Stimulated activated CD4-positive, alpha-beta T cell treated with anti-CD3 and anti-CD28 coated beads, Interleukin-12 subunit alpha, Interleukin-12 subunit beta, amount 100 ng/mL, for 48 hours (primary cell): Measurements from ENCODE around the gene COL23A1.

Source experiments
- DNase-seq, 3 donors: peaks; one replicate each; pipeline ENCODE4 v3.0.0-alpha.2; 2020; ENCODE audit warnings: low read depth in 2 of 3, low spot score in 1 of 3

Gene COL23A1

DNA sequence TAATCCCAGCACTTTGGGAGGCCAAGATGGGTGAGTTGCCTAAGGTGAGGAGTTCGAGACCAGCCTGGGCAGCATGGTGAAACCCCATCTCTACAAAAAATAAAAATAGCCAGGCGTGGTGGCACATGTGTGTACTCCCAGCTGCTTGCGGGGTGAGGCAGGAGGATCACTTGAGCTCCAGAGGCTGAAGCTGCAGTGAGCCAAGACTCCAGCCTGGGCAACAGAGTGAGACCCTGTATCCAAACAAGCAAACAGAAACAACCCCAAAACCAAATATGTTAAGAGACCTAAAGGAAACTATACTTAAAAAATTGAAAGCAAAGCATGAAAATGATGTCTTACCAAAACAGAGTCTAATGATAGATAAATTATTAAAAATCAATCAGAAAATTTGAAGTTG, 373.4 kb downstream of the COL23A1 start:
- no peak for DNase-seq

DNA sequence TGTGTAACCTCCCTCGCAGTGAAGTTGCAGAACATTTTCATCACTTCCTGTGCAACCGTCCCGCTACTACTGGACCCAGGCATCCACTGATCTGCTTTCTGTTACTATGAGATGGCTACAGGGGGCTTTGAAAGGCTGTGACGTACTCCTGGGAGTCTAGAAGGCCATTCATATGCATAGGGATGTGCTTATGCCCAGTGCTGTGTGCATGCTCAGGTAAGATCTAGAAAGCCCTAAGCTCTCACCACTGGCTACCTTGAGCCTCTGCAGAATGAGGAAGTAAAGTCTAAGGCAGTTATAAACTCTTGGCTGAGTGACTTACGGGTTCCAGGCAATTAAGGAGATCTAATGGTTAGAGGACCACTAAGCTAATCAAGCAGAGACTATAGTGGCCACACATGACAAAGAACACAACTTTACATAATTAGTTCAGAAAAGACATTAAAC, 374.1 kb downstream of the COL23A1 start:
- no peak for DNase-seq

DNA sequence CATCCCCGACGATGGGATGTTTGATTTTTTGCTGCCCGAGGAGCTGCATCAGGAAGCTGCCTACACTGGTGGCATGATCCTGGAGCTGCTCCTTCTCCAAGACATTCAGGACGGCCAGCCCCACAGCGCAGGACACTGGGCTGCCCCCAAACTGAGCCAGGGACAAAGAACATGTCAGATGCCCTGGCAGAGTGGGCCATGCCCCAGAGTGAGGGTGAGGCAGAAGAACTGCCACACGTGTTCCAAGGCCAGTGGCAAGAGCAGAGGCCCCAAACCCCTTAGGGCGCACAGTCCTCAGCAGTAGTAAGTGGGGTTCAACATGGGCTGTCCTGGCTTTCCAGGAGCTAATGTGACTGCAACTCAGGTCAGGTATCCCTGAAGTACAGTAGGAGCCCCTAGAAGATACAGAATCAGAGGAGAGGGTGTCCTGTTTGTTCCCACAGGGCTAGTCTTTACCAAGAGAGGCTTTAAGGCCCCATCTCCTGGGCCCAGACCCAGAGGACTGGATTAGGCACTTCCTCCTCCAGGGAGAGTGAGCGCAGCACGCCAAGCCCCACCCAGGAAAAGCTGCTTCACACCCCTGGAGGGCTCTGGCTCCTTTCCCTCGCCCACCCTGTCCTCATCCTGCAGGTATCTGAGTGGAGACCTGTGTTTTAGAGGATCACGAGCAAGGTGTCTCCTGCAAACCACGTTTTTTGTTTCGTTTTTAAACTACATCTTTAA, 374.8 kb downstream of the COL23A1 start:
- no peak for DNase-seq

DNA sequence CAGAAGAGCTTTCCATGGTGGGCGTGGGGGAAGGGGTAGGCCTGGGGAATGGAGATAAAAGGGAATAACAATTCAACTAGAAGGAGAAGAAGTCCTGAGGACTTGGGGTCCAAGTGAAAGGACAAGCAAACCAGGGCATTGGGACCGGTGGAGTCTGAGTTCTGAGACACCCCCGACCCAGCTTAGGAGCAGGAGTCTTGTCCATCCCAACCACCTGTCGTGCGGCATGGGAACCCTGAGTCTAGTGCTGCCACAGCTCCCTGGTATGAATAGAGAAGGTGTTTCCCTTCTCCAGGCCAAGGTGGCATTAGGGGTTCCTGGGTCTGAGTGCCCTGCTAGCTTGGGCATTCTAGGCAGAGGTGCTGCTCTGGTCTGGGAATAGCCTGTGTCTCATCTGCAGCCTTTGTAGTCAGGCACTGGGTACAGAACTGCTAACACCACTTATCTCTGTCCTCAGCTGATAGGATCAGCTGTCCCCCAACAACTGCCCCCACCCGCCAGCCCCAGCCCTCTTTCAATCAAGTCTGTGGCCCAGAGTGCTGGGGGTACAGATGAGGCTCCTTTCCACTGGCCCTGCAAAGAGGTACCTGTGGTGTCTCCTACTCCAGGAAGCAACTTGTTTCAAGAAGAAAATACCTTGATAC, 375.9 kb downstream of the COL23A1 start:
- DNase-seq, result no peak

DNA sequence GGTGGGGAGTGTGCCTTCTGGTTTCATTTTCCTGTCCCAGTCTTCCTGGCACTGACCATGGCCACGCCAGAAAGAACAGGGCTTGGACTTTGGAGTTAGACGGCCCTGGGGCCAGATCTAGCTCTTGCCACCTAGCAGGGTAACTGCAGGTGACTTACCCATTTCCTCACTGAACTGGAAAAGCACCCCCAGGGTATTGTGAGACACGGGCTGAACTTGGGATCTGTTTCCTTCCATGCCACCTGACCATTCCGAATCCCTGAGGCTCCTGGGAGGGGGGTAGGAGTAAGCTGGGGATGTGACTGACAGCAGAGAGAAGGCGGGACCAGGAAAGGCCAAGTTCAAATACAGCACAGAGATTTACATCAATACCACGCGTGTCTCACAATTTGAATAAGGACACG, 376.4 kb downstream of the COL23A1 start:
- no peak for DNase-seq

DNA sequence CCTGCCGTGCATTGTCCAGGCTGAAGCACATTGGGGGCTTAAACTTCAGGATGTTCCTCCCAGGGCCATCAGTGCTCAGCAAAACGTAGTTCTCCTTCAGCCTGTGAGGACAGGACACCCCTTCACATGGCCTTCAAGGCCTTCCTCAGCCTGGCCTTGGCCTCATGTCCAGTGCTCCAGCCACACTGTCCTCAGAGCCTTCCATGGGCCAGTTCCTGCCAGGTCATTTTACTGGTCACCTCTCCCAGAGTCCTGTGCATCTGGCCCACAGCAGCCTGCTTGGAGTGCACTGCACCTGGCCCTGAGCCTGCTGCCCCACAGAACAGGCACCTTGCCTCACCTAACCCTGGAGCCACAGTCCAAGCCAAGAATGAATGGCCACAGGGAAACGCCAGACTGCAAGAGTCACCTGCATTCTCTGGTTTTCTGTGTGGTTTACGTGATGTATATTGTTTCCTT, 377.2 kb downstream of the COL23A1 start:
- no peak for DNase-seq

DNA sequence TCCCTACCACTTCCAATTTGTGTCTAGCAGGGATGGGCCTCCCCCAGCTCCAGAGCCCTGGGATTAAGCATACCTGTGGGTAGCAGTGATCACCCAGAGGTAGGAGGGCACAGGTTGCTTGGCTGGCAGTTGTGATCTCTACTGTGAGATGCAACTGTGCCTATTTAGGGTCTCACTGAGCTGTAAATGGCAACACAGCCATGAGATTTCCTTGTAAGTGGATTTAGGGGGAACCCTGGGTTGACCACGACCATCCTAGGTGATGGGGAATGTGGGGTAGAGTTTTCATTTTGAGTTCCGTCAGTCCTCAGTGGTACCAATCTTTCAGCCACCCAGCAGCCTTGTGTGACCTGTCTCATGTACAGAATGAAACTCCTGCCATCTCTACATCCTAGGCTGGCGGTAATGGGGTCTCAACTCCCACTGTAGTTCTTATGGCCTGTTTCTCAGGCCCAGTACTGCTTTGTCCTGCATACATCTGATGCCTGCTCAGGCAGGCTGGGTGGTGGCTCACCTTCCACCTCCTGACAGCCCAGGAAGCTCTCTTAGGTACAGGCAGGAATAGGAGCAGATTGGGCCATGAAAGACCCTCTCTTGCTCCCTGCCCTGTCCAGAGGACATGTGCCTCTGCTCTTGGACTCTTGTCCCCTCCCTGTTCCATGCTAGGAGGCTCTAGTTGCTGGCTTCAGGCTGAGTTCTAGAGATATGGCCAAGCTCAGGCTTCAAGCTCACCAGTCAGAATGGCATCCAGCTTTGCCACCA, 377.8 kb downstream of the COL23A1 start:
- no peak for DNase-seq

DNA sequence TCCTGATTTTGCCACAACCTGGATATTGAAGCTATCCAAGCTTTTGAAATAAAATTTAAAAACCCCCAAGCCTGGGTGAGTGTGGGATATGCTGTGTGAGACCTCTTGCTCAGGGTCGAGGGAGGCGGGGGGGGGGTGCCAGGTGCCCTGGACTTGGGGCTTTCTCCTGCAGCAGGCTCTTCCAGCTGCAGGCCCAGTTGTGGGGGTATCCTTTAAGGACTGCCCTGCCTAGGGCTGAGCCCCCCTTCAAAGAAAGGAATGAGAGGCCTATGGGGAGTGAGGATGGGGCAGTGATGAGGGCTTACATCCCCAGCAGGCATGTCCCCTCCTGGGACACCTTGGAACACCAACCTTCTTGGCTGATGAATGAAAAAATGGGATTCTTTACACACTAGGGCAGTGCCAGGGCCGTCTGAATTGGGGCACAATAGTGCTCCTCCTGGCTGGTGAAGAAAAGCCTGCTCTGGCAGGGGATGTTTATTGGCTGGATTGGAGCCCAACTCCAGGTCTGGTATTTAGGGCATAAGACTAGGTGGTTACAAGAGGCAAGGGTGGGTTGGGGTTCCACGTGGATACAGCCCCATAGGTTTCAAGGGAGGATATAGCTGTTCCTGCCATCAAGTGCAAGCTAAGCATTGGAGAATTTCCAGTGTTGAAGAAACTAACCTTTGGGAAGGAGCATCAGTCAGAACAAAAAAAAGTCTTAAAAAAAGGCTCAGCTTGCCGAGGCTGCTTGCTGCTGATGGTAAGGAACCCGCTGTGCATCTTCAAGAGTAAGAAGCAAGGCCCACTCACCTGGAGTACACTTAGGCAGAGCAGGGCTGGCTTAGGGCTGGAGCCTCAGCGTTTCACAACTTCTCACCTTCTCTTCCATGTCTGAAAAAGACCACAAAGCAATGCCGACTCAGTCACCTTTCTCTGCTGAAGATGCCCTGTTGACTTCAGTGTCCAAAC, 378.8 kb downstream of the COL23A1 start:
- no peak for DNase-seq

DNA sequence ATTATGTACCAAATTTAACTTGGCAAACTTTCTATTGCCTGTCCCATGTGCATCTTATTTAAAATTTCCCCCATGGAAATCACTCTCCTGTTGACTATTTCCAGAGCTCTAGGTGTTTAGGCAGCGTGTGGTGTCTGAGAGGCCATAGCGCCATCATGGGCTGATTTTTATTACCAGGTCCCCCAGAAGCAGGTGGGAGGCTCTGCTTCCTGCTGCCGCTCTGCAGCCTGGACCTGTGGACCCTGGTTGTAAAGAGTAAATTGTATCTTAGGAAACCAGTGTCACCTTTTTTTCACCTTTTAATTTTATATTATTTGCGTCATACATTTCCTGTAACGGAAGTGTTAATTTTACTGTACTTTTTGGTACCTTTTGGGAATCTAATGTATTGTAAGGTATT, 379.5 kb downstream of the COL23A1 start:
- no peak for DNase-seq

DNA sequence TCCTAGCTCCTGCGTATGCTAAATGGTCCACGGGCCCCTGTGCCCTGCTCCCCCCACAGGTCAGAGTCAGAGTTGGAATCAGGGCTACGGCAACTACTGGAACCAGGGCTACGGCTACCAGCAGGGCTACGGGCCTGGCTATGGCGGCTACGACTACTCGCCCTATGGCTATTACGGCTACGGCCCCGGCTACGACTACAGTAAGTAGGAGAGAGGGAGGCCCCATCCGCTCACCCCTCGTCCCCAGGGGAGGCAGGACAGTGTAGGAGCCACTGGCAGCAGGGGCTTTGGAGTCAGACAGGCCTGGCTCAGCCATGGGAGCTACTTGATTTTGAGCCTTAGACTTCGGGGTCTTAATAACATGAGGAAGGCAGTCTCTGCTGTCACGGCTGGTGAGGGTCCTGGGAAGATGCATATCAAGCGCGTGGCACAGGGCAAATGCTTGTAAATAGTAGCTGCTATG, 380.1 kb downstream of the COL23A1 start:
- no peak for DNase-seq

DNA sequence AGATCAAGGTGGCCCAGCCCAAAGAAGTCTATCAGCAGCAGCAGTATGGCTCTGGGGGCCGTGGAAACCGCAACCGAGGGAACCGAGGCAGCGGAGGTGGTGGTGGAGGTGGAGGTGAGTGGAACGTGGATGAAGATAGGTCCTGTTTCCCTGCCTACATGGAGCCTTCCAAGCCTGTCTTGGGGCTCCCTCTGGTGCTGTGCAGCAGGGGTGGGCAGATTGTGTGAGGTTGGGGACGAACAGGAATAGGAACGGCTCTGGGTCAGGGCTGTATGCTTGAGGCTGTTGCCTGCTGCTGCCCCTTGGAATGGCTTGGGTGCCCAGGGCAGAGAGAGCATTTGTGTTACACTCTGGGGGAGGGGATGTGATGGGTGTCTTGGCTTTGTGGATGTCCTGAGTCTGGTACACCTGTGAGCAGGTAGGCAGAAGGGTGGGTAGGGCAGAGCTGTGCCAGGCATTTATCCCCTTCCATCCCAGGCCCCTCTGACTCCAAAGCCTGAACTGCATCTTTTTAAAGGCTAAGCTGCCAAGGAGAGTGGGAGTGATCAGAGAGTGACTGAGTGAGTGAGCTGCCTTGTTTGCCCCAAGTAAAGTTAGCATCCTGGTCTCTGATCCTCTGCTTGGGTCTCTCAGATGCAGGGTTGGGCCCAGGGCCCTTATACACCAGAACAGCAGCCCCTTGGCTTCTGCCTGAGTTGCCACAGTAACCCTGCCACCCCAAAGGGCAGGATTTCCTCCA, 380.7 kb downstream of the COL23A1 start:
- DNase-seq, result no peak

DNA sequence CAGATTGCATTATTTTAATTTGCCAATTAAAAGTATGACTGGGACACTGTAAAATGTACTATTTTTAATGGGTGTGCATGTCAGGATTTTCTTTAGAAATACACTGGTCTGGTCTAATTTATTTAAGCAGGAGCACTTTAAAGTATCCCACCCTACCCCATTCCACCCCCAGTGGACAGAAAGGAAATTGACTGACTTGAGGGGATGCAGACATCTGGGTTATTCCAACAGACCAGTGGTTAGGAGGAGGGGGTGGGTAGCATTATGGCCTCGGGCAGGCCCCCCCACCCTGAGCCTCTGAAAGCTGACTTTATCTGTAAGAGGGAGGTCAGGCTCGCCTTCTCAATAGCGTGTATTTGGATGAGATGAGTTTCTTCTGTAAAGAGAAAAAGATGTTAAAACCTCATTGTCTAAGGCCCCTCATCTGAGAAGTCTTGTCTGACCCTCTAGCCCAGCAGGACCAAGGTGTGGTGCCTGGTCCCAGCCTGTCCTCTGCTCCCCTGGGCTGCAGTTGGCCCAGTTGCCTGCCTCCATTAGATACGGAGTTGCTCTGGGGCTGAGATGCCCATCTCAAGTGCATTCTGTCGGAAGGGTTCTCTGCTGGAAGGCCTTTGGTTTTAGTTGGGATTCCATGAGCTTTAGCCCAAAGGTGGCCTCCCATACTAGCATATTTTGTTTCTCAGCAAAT, 381.5 kb downstream of the COL23A1 start:
- no peak for DNase-seq

DNA sequence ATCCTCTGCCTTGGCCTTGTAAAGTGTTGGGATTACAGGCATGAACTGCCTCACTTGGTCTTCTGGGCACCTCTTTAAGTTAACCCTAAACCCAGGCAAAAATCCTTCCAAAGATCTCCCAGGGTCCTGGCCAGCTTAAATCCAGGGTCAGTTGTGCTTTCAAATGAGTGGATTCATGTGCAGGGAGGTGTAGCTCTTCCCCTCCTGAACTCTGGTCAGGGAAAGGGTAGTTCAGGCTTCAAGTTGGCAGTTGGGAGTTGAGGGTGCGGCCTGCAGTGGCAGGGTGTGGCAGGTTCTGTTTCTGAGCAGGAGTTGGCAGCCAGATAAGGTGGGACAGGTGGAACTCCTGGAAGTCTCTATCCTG, 382.3 kb downstream of the COL23A1 start:
- no peak for DNase-seq

DNA sequence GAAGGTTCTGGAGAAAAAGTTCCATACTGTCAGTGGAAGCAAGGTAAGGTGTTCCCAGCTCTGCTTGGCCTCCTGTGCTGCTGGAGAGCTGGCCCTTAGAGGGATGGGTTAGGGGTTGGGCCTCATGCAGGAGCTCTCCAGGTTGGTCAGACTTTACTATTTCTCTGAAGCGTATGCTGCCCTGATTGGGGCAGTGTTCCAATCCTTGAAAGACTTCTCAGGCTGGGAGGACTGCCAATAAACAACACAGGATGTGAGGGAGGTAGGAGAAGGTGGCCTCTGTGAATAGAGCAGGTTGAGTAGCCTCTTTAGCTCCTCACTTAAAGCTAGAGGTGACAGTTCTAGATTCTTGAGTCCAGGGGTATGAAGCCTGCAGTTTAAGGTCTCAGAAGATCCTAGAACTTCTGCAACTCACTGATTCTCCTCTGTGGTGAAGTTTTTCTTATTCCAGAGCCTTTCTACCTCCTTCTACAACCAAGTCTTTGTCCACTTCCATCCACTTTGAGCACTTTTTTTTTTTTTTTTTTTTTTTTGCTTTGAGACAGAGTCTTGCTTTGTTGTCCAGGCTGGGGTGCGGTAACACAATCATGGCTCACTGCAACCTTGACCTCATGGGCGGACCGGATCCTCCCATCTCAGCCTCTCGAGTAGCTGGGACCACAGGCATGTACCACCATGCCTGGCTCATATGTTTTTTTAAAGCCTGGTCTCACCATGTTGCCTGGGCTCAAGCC, 382.8 kb downstream of the COL23A1 start:
- no peak for DNase-seq

DNA sequence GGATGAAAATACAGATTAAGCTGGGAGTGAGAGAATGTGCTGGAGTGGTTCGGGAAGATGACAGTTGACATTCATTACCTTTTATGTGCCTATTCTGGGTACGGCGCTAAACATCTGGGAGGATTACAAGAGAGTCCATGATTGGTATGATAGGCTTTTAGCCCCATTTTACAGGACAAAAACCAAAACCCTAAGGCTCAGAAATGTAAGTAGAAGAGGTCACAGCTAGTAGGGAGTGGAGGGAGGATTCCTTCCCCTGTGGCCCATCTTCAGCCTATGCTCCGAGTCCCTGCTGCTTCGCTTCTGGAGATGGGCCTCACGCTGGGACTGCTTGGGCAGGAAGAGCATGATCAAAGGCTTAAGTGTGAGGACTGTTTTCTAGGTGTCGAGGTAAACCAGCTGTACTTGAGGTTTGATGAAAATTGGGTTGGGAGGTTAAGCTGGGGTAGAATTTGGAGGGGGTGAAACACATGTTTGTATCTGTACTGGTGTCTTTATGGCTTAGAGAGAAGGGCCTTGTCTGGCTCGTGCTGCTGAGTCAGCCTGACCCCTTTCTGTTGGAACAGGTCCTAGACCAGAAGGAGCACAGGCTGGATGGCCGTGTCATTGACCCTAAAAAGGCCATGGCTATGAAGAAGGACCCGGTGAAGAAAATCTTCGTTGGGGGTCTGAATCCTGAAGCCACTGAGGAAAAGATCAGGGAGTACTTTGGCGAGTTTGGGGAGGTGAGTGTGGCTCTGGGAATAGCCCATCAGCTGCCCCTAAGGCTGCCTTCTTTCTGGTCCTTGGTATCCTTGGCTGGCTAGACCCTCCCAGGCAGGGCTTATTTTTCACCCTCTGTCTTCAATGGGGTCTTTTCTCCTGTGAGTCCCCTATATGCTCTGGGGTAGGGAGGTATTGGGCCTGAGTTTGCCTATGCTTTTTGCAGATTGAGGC, 383.8 kb downstream of the COL23A1 start:
- no peak for DNase-seq

DNA sequence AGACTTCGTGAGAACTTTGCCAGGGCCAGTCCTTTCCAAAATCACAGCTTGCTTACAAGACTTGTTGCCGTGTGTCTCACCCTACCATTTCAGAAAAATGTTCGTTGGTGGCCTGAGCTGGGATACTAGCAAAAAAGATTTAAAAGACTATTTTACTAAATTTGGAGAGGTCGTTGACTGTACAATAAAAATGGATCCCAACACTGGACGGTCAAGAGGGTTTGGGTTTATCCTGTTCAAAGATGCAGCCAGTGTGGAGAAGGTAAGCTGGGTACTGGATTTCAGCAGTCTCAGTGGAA, 384.5 kb downstream of the COL23A1 start:
- no peak for DNase-seq

DNA sequence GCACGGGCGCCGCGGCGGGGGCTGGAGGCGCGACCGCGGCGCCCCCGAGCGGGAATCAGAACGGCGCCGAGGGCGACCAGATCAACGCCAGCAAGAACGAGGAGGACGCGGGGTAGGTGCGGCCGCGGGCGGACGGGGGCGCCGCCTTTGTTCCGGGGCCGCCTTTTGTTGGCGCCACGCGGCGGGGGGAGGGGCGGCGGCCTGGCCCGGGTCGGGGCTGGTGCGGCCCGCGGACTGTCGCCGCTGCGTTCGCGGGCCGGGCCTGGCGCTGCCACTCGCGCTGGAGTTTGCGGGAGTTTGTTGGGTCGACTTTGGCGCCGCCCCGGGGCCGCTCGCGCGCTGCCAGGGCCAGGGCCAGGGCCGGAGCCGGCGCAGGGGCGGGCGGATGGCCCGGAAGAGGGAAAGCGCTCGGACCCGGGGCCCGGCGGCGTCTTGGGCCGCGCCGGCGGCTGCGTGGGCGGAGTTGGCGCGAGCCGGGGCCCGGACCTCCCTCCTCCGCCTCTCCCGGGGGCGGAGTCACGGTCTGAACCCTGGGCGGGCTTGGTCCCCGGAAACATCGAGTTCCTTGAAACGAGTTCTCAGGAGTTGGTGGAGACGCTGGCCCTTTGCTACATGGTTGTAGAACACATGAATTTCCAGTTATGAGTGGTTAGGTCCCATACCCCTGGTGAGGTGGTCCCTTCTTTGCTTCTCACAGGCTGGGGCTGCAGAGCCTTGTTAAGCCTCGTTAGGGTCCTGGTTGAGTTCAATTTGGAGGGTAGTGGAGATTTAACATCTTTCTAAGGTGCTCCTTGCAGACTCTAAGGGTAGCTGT, 385.1 kb downstream of the COL23A1 start:
- peak; percentile 65 to 78 (median 67) for DNase-seq
